Thyroid gland (tissue), 4 donors: Measurements from ENCODE around the gene ESM1. TPM values are rescaled to one million over a fixed set of nuclear protein-coding genes. Genes with fewer than 3 reads are reported as not detected.

Experiments
- DNase-seq, 2 donors: peaks; one replicate each; pipeline ENCODE4 v3.0.0-alpha.2; 2019
- H3K27ac ChIP-seq, 3 donors: fragments of 200-600 bp; sonication (generic); 1 replicate in 2 of 3; 2 replicates in 1 of 3; pipeline ENCODE4 v1.5.1; 2016 to 2019; ENCODE audit warnings: mild to moderate bottlenecking in 1 of 3, moderate library complexity in 1 of 3
- H3K27me3 ChIP-seq: fragments of 200-600 bp; sonication (generic); one replicate; pipeline ENCODE4 v1.5.1; 2019
- H3K36me3 ChIP-seq, 2 donors: fragments of 200-600 bp; sonication (generic); one replicate each; pipeline ENCODE4 v1.5.1; 2016 to 2019
- H3K4me1 ChIP-seq, 2 donors: fragments of 200-600 bp; sonication (generic); one replicate each; pipeline ENCODE4 v1.5.1; 2017 to 2019
- H3K4me3 ChIP-seq, 3 donors: fragments of 200-600 bp; sonication (generic); replicated peaks in 1 of 3; 1 replicate in 2 of 3; 2 replicates in 1 of 3; pipeline ENCODE4 v1.5.1; 2016; ENCODE audit warnings: mild to moderate bottlenecking in 1 of 3
- H3K9me3 ChIP-seq: fragments of 200-600 bp; sonication (generic); one replicate; pipeline ENCODE4 v1.5.1; 2017
- POLR2A ChIP-seq, 2 donors: fragments of 450-650 bp; IDR thresholded peaks; one replicate each; pipeline ENCODE4 v1.6.1; 2017; ENCODE audit warnings: antibody characterized with exemption in 2 of 2, mild to moderate bottlenecking in 2 of 2, moderate library complexity in 1 of 2
- WGBS, 2 donors: methylation state at CpG; one replicate each; pipeline ENCODE4 v1.1.5; 2017; 5-methylcytosine and 5-hydroxymethylcytosine counted together
- intact Hi-C: fragments of 100-400 bp; cut with DNase I; formaldehyde crosslinking; loops from one replicate; pipeline ENCODE4 v1.15.1; 2023
- total RNA-seq, 4 donors: library from RNA; depleted of rRNA; stranded (reverse); fragments of >200 nt; gene quantifications; one replicate each; pipeline ENCODE4 v1.2.3, GENCODE V29; 2016
- TF ChIP-seq, protein P1 (sequence below), 6 experiments: fragments of 200-600 bp in 3 of 6; fragments of 450-650 bp in 3 of 6; sonication (generic) in 3 of 6; IDR thresholded peaks; one replicate each; pipeline ENCODE4 v1.5.1; 2016 to 2019; ENCODE audit warnings: antibody characterized with exemption in 6 of 6, mild to moderate bottlenecking in 2 of 6, inconsistent platforms in 1 of 6, moderate library complexity in 1 of 6

Gene ESM1
- total RNA-seq, 4 donors from 2014 or later, result 0.40 to 2.3 TPM; not detected in 2

DNA sequence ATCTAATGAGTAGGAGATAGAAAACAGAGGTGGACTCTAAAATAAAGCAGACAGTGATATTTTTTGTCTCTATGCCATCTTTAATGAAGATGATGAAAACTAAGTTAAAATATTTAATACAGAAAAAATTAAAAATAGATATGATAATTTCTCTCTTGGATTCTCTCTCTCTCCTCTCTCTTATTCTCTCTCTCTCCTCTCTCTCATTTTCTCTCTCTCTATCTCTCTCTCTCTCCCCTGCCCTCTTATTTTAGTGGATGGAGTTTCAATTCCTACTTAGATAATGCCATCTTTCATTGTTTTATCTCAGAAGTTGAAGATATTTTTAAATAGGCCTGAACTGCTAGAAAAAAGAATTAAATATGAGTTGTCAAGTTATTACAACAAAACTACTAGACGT, 38.2 kb downstream of the ESM1 start:
- H3K4me3 ChIP-seq, result no peak overlapping the region
- 61 to 66% methylated on average over 1 of the region's 1 CpG for WGBS, 2 donors
- no peaks in the 10 kb centered on the region for H3K9me3 ChIP-seq
- TF ChIP-seq, protein P1, sequence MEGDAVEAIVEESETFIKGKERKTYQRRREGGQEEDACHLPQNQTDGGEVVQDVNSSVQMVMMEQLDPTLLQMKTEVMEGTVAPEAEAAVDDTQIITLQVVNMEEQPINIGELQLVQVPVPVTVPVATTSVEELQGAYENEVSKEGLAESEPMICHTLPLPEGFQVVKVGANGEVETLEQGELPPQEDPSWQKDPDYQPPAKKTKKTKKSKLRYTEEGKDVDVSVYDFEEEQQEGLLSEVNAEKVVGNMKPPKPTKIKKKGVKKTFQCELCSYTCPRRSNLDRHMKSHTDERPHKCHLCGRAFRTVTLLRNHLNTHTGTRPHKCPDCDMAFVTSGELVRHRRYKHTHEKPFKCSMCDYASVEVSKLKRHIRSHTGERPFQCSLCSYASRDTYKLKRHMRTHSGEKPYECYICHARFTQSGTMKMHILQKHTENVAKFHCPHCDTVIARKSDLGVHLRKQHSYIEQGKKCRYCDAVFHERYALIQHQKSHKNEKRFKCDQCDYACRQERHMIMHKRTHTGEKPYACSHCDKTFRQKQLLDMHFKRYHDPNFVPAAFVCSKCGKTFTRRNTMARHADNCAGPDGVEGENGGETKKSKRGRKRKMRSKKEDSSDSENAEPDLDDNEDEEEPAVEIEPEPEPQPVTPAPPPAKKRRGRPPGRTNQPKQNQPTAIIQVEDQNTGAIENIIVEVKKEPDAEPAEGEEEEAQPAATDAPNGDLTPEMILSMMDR (IDR thresholded peaks at IDR 0.05), result no peak
- TF ChIP-seq POLR2A (IDR thresholded peaks at IDR 0.05), result no peak
- no peaks in the 10 kb centered on the region for H3K36me3 ChIP-seq
- intact Hi-C loops, result loop anchor here (5.0 kb wide), 1 partner anchor 200 kb away; no protein-coding TSS in a partner anchor
- no peaks in the 10 kb centered on the region for H3K27me3 ChIP-seq
- H3K4me1 ChIP-seq, result no peaks in the 10 kb centered on the region
- no peak for DNase-seq
- H3K27ac ChIP-seq, result no peak overlapping the region

DNA sequence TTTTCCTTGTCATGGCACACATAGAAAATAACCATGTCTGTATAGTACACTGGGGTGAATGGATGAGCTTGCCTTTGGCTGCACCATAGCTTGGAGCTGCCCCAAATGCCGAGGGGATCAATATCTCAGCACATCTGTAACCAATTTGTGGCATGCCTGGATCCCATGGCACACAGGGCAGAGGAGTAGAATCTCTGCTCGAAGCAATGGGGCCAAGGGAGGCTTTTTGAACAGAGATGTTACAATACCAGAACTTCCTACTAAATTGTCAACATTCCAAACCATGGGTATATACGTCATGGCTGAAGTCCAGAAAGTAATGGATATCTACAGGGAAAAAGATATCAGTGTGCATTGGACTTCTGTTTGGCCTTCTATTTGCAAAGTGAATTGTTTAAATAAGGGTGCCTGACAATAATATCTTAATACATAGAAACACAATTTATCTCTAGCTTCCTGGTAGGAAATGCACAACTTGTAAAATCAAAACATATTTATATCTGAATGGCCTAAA, 39.0 kb downstream of the ESM1 start:
- no peak for TF ChIP-seq POLR2A (IDR thresholded peaks at IDR 0.05)
- TF ChIP-seq, protein P1 (IDR thresholded peaks at IDR 0.05), result no peak
- WGBS, 2 donors, result 74 to 78% methylated on average over 3 of the region's 3 CpGs
- intact Hi-C loops, result loop anchor here (5.0 kb wide), 1 partner anchor 201 kb away; no protein-coding TSS in a partner anchor
- Histone ChIP-seq H3K4me3 (no peak overlapping the region), H3K27ac (no peak overlapping the region), H3K36me3 (no peaks in the 10 kb centered on the region), H3K27me3 (no peaks in the 10 kb centered on the region), H3K4me1 (no peaks in the 10 kb centered on the region), H3K9me3 (no peaks in the 10 kb centered on the region)
- DNase-seq, result no peak

DNA sequence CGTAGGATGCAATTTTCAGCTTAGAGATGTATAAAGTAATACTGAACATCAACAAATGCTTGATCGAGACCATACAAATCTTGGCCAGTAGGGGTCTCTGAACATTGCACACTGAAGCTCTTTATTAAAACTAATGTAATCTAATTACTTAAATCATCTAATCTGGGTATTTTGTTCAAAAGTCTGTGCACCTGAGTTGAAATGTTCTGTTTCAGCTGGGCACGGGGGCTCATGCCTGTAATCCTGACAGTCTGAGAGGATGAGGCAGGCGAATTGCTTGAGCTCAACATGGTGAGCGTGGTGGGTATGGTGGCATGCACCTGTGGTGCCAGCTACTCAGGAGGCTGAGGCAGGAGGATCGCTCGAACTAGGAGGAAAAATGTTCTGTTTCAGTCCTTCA, 41.0 kb downstream of the ESM1 start:
- Histone ChIP-seq H3K27ac (no peak overlapping the region), H3K9me3 (no peaks in the 10 kb centered on the region), H3K27me3 (no peaks in the 10 kb centered on the region), H3K4me3 (no peak overlapping the region), H3K4me1 (no peaks in the 10 kb centered on the region), H3K36me3 (no peaks in the 10 kb centered on the region)
- DNase-seq, result peak in 1 of 2 donors; percentile 8
- intact Hi-C loops, result no loop called here
- TF ChIP-seq POLR2A (IDR thresholded peaks at IDR 0.05), result no peak
- TF ChIP-seq, protein P1 (IDR thresholded peaks at IDR 0.05), result peak; percentile 7 to 69 (median 47)
- WGBS, 2 donors, result 73 to 75% methylated on average over 7 of the region's 7 CpGs

DNA sequence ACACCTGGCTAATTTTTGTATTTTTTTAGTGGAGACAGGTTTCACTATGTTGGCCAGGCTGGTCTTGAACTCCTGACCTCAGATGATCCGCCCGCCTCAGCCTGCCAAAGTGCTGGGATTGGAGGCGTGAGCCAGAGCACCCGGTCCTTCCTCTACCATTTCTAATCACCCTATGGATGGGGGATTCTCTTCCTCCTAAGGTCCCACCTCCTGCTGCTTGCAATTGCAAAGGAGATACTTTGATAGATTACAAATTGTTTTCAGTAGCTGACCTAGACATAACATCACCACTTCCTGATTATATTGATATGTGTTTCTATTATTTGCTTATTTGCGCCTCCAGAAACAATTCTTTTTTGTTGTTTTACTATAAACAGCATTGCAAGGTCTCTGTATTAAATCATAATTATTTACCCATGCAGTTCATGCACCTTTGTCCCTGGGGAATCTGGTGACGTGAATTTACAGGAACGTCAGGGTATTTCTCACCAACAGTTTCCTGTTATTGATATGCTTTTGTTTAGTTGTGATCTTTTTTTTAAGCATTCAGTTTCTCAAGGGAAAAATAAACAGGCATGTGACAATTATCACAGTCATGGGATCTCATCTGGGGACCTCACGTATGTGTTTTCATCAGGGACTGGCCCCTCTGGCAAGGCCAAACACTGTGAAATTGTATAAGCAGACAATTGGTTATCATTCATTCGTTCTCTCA, 43.2 kb downstream of the ESM1 start:
- Histone ChIP-seq H3K27ac (no peak overlapping the region), H3K4me3 (no peak overlapping the region), H3K9me3 (no peaks in the 10 kb centered on the region), H3K4me1 (no peaks in the 10 kb centered on the region), H3K36me3 (no peaks in the 10 kb centered on the region), H3K27me3 (no peaks in the 10 kb centered on the region)
- TF ChIP-seq POLR2A (IDR thresholded peaks at IDR 0.05), result no peak
- TF ChIP-seq, protein P1 (IDR thresholded peaks at IDR 0.05), result no peak
- WGBS, 2 donors, result 71 to 78% methylated on average over 9 of the region's 9 CpGs
- no peak for DNase-seq
- intact Hi-C loops, result no loop called here

DNA sequence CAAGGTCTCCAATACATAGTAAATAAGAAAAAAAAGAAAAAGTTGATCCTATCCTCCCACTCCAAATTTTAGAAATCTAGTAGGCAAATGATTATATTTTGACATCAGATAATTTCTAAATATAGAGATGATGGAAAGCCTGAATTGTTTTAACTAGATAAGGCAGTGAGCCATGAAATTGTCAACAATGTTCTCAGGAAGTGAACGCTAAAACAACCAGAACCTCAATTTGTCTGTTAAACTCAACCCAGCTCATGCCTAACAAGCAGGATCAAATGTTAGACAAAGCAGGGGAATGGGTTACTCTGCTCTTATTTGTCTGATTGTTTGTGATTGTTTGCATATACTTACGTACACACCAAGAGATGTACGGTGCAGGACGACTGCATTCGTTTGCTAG, 49.2 kb downstream of the ESM1 start:
- no peaks in the 10 kb centered on the region for H3K9me3 ChIP-seq
- no peak for DNase-seq
- TF ChIP-seq, protein P1 (IDR thresholded peaks at IDR 0.05), result no peak
- TF ChIP-seq POLR2A (IDR thresholded peaks at IDR 0.05), result no peak
- no peaks in the 10 kb centered on the region for H3K4me1 ChIP-seq
- H3K4me3 ChIP-seq, result no peak overlapping the region
- no peak overlapping the region for H3K27ac ChIP-seq
- no peaks in the 10 kb centered on the region for H3K36me3 ChIP-seq
- intact Hi-C loops, result no loop called here
- WGBS, 2 donors, result 47 to 54% methylated on average over 5 of the region's 5 CpGs
- no peaks in the 10 kb centered on the region for H3K27me3 ChIP-seq
